Cardiac muscle cell (in vitro differentiated cells and primary cell): ENCODE results near the gene TAF4. TPM values are rescaled to one million over a fixed set of nuclear protein-coding genes. Genes with fewer than 3 reads are reported as not detected.

Source experiments
- DNase-seq, 2 donors: peaks; one replicate each; pipeline versions ENCODE4 v3.0.0 to v3.0.0-alpha.2; 2010 to 2017; ENCODE audit warnings: low read depth in 1 of 2, low spot score in 1 of 2
- H3K27ac ChIP-seq: fragments of 200-600 bp; sonication (generic); 2 replicates; pipeline ENCODE4 v1.5.1; 2016
- H3K27me3 ChIP-seq: fragments of 200-600 bp; sonication (generic); 2 replicates; pipeline ENCODE4 v1.6.0; 2016; ENCODE audit warnings: control low read depth
- H3K36me3 ChIP-seq: fragments of 200-600 bp; sonication (generic); 2 replicates; pipeline ENCODE4 v1.5.1; 2016; ENCODE audit warnings: control low read depth
- H3K4me1 ChIP-seq: fragments of 200-600 bp; sonication (generic); 2 replicates; pipeline ENCODE4 v1.8.1; 2017; ENCODE audit warnings: low read depth, mild to moderate bottlenecking, mixed run types
- H3K4me3 ChIP-seq: fragments of 200-600 bp; sonication (generic); 2 replicates; pipeline ENCODE4 v1.5.1; 2016; ENCODE audit warnings: mild to moderate bottlenecking
- H3K9me3 ChIP-seq: fragments of 200-600 bp; sonication (generic); 2 replicates; pipeline ENCODE4 v1.5.1; 2017; ENCODE audit warnings: low read depth, mild to moderate bottlenecking, control low read depth
- CTCF ChIP-seq: IDR thresholded peaks from 2 replicates; pipeline ENCODE4 v1.5.1; 2012; ENCODE audit warnings: low read depth, mild to moderate bottlenecking, low read length
- polyA plus RNA-seq: library from polyadenylated mRNA; unstranded; fragments of >200 nt; fragmentation: Nextera tagmentation; extraction: Ambion mirVana; gene quantifications from 2 replicates; pipeline ENCODE4 v1.2.1, GENCODE V29; 2016
- total RNA-seq: library from RNA; depleted of rRNA; stranded (reverse); fragments of >200 nt; gene quantifications from 2 replicates; pipeline ENCODE4 v1.2.3, GENCODE V29; 2016

The TAF4 gene
- total and polyA plus RNA-seq, 2 experiments from 2014 or later: 3.7 to 21.1 TPM

GRCh38 chr20:62052842-62053464 is 12.7 kb downstream of the TAF4 start:
- DNase-seq: no peak
- no peaks in the 10 kb centered on the region for H3K27me3 ChIP-seq

GRCh38 chr20:62052336-62052841 is 13.3 kb downstream of the TAF4 start:
- H3K4me1 ChIP-seq: peaks cover 7% of the 10 kb centered on the region
- DNase-seq: no peak
- H3K27ac ChIP-seq: no peak overlapping the region
- no peaks in the 10 kb centered on the region for H3K27me3 ChIP-seq
- no peak overlapping the region for H3K4me3 ChIP-seq
- no peaks in the 10 kb centered on the region for H3K9me3 ChIP-seq
- no peaks in the 10 kb centered on the region for H3K36me3 ChIP-seq
- TF ChIP-seq CTCF: no peak

More at GRCh38 chr20:62052842-62053464, 12.7 kb downstream of the TAF4 start:
- Histone ChIP-seq H3K4me3 (no peak overlapping the region), H3K27ac (no peak overlapping the region), H3K4me1 (peaks cover 7% of the 10 kb centered on the region), H3K9me3 (no peaks in the 10 kb centered on the region), H3K36me3 (no peaks in the 10 kb centered on the region)
- TF ChIP-seq CTCF: no peak

GRCh38 chr20:62051546-62052255 is 14.0 kb downstream of the TAF4 start:
- Histone ChIP-seq H3K27me3 (no peaks in the 10 kb centered on the region), H3K27ac (peak overlapping the region; percentile 54), H3K9me3 (no peaks in the 10 kb centered on the region), H3K4me3 (no peak overlapping the region), H3K4me1 (peaks cover 7% of the 10 kb centered on the region), H3K36me3 (no peaks in the 10 kb centered on the region)
- TF ChIP-seq CTCF: no peak
- no peak for DNase-seq

- no peak for TF ChIP-seq CTCF
- peak overlapping the region; percentile 54 for H3K27ac ChIP-seq
- H3K4me1 ChIP-seq: peaks cover 7% of the 10 kb centered on the region
- H3K9me3 ChIP-seq: no peaks in the 10 kb centered on the region
- H3K36me3 ChIP-seq: no peaks in the 10 kb centered on the region
- no peak overlapping the region for H3K4me3 ChIP-seq
- DNase-seq: no peak
- no peaks in the 10 kb centered on the region for H3K27me3 ChIP-seq
Measured at GRCh38 chr20:62051144-62051543, 14.5 kb downstream of the TAF4 start.

GRCh38 chr20:62050166-62051120 is 15.2 kb downstream of the TAF4 start:
- Histone ChIP-seq H3K9me3 (no peaks in the 10 kb centered on the region), H3K27ac (peak overlapping the region; percentile 54), H3K4me1 (peaks cover 7% of the 10 kb centered on the region), H3K36me3 (no peaks in the 10 kb centered on the region), H3K4me3 (no peak overlapping the region), H3K27me3 (no peaks in the 10 kb centered on the region)
- TF ChIP-seq CTCF: no peak
- DNase-seq: no peak
